Smooth muscle cell of the brain vasculature (primary cell): Measurements from ENCODE around the gene AP2B1.
A peak's percentile ranks its signal among the peaks of the same experiment; 100 is the strongest.
"Not testable (repeated sequence)": the region's sequence is repeated elsewhere in the genome, so short reads cannot be mapped to it uniquely, and the experiment has no call there.

Experiments used
- DNase-seq: peaks from one replicate; pipeline ENCODE4 v3.0.0-alpha.2; 2012; ENCODE audit warnings: low read depth, low spot score

The AP2B1 gene

DNA sequence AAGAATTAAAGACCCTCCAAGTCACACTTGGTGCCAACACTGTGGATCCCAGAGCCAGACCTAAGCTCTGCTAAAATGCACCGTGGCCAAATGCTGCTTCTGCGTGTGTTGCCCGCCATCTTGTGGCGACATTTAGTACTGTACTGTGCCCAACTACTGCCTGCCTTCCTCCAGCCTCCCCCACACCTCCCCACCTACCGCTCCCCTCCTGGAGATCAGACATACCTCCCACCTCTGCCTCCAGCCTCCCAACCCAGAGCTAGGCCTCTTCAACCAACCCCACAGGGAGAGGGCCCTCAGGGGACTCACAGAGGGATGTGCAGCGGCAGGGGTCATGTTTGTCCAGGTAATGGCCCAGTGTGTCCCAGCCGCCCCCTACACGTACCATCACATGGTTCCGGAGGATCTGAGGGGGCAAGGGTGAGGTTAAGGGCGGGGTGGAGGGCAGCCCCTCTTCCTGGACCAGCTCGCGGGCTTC is 160.5 kb downstream of the AP2B1 start:
- peak; percentile 63 for DNase-seq

DNA sequence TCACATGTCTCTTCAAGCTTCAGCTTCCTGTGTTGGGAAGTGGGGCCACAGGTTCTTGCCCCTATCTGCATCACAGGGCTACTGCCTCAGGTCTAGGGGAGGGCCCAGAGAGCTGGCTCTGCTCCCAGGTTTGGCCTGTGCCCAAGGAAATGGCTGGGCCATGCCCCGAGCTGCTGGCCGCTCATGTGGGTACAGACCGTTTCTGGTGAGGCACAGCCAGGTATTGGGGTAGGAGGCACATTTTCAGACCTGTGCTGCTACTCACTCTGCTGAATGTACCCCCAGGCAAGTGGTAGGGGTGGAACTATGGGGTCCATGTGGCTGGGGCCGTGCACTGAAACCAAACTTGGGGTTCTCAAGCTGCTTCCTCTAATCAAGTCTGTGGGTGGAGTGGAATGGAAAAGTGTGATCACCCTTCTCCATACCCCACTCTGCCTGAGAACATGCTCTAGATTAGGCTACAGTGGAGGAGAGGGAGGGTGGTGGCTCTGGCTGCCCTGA is 161.3 kb downstream of the AP2B1 start:
- no peak for DNase-seq

- DNase-seq = no peak
These were observed 161.9 kb downstream of the AP2B1 start for GRCh38 chr17:35748979-35749378.

- DNase-seq = no peak
These were observed 162.7 kb downstream of the AP2B1 start for GRCh38 chr17:35749560-35750412.

DNA sequence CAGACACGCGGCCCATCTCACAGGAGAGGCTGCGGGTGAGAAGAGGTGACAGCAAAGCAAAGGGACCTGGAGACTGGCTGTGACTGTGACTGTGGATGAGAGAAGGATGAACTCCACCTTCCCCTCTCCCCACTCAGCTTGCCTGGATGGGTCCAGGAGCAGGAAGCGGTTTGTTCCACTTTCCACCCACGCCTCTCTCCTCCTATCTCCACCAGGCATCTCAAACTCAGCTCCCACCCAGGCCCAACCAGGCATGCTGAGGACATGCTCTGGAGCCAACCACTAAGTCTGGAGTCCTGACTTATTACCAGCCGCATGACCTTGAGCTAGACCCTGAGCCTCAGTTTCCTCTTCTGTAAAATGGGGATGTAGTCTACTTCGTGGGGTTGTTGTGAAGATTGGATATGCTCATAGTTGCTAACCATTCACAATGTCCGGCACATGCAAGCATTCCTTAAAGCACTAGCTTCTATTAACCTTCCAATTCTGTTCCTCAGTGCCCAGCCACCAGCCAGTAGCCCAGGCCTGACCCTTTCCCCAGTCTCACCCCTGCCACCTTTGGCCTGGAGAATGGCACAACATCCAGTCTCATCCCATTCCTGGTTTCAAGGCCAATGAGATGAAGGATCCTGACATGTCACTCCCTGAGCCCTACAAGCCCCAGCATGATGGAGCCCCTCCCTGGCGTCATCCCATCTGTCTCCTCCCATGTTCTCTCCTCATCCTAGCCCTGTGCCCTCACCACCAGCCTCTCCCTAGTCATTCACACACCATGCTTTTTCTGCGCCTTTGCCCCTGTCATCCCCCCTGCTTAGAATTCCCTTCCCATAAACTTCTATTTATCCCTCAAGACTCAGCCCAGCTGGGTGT is 163.6 kb downstream of the AP2B1 start:
- no peak for DNase-seq

DNA sequence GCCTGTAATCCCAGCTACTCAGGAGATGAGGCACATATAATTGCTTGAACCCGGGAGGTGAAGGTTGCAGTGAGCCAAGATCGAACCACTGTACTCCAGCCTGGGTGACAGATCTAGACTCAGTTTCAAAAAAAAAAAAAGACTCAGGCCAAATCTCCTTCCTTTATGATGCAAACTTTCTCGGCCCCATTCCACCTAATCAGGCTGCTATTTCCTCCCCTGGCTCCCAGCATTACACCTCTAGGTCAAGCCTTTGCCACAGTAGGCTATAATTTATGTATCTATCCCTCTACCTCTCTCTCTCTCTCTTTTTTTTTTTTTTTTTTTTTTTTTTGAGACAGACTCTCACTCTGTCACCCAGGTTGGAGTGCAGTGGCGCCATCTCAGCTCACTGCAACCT is 164.4 kb downstream of the AP2B1 start:
- DNase-seq = not testable (repeated sequence)

DNA sequence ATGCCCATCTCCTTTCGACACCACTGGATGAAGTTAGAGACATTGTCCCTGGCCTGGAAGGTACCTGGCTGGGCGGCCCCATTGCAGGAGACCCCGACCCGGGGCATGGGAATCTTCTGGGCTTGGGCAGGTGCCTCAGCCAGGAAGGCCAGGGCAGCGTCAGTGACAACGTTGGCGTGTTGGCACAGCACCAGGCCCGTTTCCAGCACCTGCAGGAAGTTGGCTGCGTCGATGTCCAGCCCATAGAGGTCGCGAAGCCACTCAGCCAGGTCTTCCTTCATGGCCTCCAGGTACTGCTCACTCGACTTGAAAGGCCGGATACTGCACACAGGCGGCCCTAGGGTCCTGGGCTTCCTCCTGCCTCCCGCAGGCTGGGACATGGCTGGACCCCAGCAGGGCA is 165.3 kb downstream of the AP2B1 start:
- no peak for DNase-seq

- DNase-seq = no peak
These were observed 166.0 kb downstream of the AP2B1 start, which contains the start of gene GAS2L2 for GRCh38 chr17:35752945-35753764. TSS of gene GAS2L2 (minus strand) at chr17:35753239. CDS start at chr17:35752850, 389 bp downstream.

DNA sequence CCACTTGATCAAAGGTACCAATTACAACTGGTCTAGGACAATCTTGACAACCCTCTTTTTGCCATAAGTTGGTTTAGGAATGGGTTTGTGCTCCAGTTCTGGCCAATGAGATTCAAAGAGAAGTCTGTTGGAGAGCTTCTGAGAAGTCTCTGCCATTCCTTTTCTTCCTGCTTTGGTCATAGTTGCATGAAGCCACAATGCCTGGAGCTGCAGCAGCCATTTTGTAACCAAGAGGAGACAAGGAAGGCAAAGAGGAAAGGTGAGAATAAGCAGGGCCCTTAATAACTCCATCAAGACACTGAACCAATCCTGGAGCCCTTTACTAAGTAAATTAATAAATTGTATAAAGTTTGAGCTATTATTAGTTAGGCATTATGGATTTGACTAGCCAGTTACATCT is 170.1 kb downstream of the AP2B1 start:
- no peak for DNase-seq

DNA sequence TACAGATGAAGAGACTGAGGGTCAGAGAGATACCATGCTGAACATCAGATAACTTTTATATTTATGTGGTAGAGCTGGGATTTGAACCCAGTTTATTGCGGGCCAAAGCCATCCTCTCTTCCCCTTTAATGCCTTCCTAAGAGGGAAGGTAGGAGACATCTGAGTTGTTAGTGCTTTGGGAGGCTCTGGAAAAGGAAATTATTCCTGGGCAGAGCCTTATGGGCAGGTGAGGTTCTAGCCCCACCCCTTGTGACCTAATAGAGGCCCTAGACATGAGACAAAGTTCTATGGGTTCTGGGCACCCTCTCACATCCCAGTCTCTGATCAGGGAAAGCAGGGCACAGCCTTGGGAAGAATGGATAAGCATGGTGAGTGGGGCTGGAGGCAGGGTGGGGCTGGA is 173.5 kb downstream of the AP2B1 start, which contains the start of gene C17orf50:
Gene C17orf50, plus strand, starts transcription at position 301 of the 400 bp plus-strand sequence. Its CDS starts 55 bp downstream, at position 356.
- no peak for DNase-seq

DNA sequence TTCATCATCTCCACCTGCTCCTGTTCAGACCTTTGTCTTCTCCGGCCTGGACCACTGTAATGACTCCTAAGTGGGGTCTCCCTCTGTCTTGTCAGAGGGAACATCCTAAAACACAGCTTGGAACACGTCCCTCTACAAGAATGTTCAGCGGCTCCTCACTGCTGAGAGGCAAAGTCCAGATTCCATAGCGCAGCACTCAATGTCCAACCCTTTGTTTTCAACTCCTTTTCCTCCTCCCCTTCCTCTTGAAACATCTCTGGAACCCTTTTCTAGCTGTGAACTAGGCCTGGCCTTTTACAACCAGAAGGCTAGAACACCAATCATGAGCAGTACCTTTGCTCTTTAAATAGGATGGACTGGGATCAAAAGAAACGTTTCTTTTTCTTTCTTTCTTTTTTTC is 174.5 kb downstream of the AP2B1 start:
- DNase-seq = no peak

DNA sequence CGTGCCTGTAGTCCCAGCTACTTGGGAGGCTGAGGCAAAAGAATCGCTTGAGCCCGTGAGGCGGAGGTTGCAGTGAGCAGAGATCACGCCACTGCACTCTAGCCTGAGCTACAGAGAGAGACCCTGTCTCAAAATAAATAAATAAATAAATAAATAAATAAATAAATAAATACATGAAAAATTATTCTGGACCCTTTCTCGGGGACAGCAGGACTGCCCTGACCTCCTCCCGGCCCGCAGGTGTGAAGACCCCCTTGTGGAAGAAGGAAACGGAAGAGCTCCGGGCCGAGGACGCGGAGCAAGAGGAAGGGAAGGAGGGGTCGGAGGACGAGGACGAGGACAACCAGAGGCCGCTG is 176.6 kb downstream of the AP2B1 start:
- no peak for DNase-seq

- DNase-seq = peak; percentile 54
These were observed 177.2 kb downstream of the AP2B1 start for GRCh38 chr17:35764123-35764991.

DNA sequence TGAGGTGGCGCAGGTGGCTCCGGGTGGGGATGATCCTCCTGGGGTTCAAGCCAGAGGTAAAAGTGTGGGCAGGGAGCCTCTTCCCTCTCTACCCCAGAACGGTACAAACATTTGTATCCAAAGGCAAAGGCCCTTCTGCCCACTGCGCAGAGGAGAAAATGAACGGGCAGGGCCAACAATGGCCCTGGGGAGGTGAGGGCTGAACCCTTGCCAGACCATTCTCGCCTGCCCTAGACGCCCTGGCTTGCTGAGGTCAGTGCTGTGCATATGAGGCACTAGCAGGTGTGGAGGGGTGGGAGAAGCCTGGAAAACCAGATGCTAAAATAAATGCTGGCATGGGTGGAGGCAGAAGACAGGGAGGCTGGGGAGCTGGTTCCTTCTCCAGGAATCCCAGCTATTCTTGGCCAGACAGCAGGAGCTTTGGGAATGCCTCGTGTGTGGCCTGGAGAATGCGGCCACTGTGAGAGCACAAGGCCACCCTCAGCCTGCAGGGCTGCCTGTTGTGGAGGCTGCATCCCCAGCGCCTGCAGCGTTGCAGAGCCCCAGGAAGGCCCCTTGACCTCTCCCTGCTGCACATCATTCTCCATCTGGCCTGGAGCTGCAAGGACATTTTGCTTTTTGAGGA is 178.1 kb downstream of the AP2B1 start:
- DNase-seq = no peak

GRCh38 chr17:35765756-35766488 is 178.8 kb downstream of the AP2B1 start:
- no peak for DNase-seq

DNA sequence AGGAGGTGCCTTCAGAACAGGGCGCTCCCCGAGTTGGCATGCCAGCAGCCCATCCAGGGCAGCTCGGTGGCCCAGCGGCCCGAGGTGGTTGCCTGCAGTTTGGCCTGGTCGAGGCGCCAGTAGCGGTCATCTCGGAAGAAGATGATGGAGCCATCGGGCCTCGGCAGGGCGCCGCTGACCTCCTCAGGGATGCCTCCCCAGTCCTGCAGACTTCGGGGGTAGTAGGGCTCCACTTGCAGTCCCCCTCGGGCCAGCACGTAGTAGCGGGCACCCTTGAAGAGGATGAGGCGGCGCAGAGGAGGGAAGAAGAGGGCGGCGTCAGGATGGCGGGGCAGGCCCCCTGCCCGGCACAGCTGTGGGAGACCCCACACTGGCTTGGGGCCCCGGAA is 179.4 kb downstream of the AP2B1 start:
- DNase-seq = no peak

- DNase-seq = no peak
These were observed 179.9 kb downstream of the AP2B1 start for GRCh38 chr17:35766903-35767510.

DNA sequence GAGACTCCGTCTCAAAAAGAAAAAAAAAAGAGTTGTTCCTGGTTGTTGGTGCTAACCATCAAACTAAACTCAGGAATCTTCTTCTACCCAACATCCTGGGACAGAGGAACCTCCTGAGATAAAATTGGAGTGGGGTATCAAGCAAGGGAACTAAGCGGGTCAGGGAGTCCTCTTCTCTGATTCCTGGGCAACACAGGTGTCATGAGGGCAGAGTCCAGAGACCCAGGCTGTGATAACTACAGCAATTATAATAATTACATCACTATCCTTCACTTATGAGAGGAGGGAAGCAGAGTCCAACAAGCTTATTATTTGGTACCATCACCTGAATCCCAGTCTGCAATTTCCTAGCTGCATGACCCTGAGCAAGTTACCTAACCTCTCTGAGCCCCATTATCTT is 181.7 kb downstream of the AP2B1 start:
- no peak for DNase-seq
